Measurements from ENCODE around the gene M1AP. TPM values are rescaled to one million over a fixed set of nuclear protein-coding genes. Genes with fewer than 3 reads are reported as not detected.
A peak's percentile ranks its signal among the peaks of the same experiment; 100 is the strongest.

M1AP gene
- total and polyA plus RNA-seq, 3 donors from 2014 or later: 11.7 to 21.4 (median 14.0) TPM

DNA sequence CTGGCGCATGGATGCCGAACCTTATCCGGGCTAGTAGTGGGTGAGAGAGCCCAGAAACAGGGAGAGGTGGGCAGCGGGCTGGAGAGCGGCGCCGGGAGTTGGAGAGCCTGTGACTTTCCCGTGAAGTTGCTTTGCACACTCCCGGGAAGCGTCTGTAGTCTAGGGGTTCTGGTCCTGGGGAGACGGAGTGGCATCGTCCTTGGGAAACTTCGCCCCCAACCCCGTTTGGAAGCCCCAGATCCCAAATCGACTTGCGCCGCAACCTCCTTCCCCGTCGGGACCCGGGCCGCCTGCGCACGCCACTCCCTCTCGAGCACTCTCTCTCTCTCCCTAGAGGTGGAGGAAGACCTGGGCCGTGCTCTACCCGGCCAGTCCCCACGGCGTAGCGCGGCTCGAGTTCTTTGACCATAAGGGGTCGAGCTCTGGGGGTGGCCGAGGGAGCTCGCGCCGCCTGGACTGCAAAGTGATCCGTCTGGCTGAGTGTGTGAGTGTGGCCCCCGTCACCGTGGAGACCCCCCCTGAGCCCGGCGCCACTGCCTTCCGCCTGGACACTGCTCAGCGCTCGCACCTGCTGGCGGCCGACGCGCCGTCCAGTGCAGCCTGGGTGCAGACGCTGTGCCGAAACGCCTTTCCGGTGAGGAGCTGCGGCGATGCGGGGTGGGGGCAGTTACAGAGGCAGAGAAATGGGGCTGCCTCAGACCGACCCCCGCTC is 93.2 kb downstream of the M1AP start:
- no peak for TF ChIP-seq POLR2A (IDR thresholded peaks at IDR 0.05)
- TF ChIP-seq, protein P1, sequence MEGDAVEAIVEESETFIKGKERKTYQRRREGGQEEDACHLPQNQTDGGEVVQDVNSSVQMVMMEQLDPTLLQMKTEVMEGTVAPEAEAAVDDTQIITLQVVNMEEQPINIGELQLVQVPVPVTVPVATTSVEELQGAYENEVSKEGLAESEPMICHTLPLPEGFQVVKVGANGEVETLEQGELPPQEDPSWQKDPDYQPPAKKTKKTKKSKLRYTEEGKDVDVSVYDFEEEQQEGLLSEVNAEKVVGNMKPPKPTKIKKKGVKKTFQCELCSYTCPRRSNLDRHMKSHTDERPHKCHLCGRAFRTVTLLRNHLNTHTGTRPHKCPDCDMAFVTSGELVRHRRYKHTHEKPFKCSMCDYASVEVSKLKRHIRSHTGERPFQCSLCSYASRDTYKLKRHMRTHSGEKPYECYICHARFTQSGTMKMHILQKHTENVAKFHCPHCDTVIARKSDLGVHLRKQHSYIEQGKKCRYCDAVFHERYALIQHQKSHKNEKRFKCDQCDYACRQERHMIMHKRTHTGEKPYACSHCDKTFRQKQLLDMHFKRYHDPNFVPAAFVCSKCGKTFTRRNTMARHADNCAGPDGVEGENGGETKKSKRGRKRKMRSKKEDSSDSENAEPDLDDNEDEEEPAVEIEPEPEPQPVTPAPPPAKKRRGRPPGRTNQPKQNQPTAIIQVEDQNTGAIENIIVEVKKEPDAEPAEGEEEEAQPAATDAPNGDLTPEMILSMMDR (IDR thresholded peaks at IDR 0.05): no peak
- H3K36me3 ChIP-seq (ENCODE audit: low read depth, missing control alignments): no peaks in the 10 kb centered on the region
- intact Hi-C loops (cut with DNase I; ENCODE audit: low total_unique reads): no loop called here
- H3K4me1 ChIP-seq: peaks cover 13% of the 10 kb centered on the region
- peak overlapping the region; percentile 66 to 73 for H3K4me3 ChIP-seq
- H3K27ac ChIP-seq: peak overlapping the region; percentile 78 to 86
- DNase-seq: peak; percentile 44
- 3 to 7% methylated on average over 42 to 57 of the region's 58 CpGs for WGBS, 2 donors
- H3K27me3 ChIP-seq: no peaks in the 10 kb centered on the region
- no peaks in the 10 kb centered on the region for H3K9me3 ChIP-seq

DNA sequence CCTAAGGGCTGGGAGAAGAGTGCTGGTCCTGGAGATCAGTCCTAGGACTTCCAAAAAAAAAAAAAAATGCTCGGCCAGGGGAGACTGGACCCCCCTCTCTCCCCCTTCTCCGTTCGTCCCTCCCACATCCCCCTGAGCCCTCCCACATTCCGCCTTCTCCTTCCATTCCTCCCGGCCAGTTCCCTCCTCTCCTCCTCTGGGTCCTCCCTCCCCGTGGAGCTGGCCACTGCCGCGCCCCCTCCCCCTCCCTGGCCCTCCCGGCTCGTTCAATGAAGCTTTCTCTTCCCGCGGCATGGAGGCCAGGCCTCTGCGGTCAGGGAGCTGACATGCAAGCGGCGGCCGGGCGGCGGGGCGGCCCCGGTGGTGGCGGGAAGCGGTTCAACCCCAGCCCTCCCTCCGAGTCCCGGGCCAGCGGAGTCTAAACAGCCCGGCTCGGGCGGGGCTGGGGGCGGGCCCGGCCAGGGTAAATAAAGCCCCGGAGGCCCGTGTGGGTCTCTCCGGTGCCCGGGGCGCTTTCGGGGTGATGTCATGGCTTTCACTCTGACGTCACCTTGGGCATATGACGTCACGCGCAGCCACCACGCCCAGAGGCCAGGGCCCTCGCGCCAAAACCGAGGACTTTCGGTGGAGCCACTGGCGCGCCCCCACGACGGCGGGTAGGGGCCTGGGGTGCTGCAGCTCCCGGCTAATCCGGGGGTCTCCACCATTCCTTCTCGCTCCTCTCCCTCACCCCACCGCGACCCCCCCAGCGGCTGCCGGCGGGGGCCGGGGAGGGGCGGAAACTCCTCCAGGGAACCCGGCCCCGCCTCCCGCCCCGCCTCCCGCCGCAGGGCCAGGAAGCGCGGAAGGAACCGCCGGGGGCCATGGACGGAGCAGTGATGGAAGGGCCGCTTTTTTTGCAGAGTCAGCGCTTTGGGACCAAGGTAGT is 94.0 kb downstream of the M1AP start, which contains the start of the genes DOK1 and LOXL3:
TSS of gene DOK1 (plus strand) at position 829 of the 928 bp plus-strand sequence. CDS start at position 864, 35 bp downstream.
TSS of gene LOXL3 (minus strand) at position 51 of the 928 bp plus-strand sequence. CDS start 1,308 bp downstream, outside the sequence.
- Histone ChIP-seq H3K27me3 (no peaks in the 10 kb centered on the region), H3K9me3 (no peaks in the 10 kb centered on the region), H3K4me1 (peaks cover 21% of the 10 kb centered on the region), H3K36me3 (ENCODE audit: low read depth, missing control alignments) (no peaks in the 10 kb centered on the region), H3K27ac (peak within 1 kb of the TSS; percentile 78 to 86), H3K4me3 (peak within 1 kb of the TSS; percentile 66 to 73)
- peak; percentile 93 for DNase-seq
- no peak for TF ChIP-seq POLR2A (IDR thresholded peaks at IDR 0.05)
- TF ChIP-seq, protein P1 (IDR thresholded peaks at IDR 0.05): peak in 1 of 3 experiments; percentile 31
- intact Hi-C loops (cut with DNase I; ENCODE audit: low total_unique reads): no loop called here
- 0 to 1% methylated on average over 15 to 56 of the region's 73 CpGs for WGBS, 2 donors

DNA sequence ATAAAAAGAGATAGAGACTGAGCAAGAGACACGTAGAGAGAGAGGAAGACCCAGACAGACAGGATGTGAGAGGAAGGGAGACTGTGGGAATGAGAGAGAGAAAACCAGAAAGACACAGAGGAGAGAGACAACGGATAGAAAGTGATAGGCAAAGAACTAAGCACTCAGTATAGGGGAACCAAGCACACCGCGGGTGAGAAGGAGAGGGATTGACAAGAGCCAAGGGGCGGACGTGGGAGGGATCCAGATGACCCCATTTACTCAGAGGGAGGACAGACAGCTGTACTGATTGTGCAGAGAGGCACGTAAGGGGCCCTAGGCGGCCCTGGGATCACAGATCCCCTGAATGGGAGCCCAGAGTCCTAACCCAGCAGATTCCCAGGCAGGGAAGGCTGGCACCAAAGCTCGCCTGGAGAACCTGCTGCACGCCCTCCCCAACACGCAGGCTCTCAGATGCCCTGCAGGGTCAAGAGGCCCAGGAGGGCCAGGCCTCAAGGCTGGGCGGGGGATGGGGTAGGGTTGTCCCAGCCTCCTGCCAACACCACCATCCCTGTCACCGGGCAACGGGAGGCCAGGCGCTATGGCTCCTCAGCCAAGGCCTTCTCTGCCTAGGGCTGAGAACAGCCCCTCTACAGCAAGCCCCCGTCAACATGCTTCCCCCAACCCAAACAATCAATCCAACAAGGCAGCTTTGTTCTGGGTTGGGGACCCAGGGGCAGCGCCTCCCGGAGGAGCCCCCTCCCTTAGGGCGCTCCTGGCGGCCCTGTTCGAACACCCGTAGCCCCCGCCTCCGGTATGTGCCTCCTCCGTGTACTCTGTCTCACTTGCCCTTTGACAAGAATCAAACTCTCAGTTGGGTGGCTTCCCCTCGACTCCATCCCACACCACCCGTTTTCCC is 95.0 kb downstream of the M1AP start:
- peaks cover 22% of the 10 kb centered on the region for H3K4me1 ChIP-seq
- WGBS, 2 donors: 13 to 25% methylated on average over 22 to 27 of the region's 27 CpGs
- peak; percentile 63 for DNase-seq
- no peaks in the 10 kb centered on the region for H3K9me3 ChIP-seq
- peak overlapping the region; percentile 66 to 73 for H3K4me3 ChIP-seq
- intact Hi-C loops (cut with DNase I; ENCODE audit: low total_unique reads): no loop called here
- H3K36me3 ChIP-seq (ENCODE audit: low read depth, missing control alignments): no peaks in the 10 kb centered on the region
- H3K27me3 ChIP-seq: no peaks in the 10 kb centered on the region
- TF ChIP-seq, protein P1 (IDR thresholded peaks at IDR 0.05): no peak
- no peak for TF ChIP-seq POLR2A (IDR thresholded peaks at IDR 0.05)
- peak overlapping the region; percentile 78 to 86 for H3K27ac ChIP-seq
